Left kidney (tissue), 2 donors: ENCODE measurements around the gene PAX8. TPM values are rescaled to one million over a fixed set of nuclear protein-coding genes. Genes with fewer than 3 reads are reported as not detected.

ENCODE experiments used
- DNase-seq: peaks from one replicate; pipeline ENCODE4 v3.0.0-alpha.2; 2013
- polyA plus RNA-seq: library from polyadenylated mRNA; unstranded; fragments of 120-200 nt; gene quantifications from one replicate; pipeline ENCODE4 v1.2.1, GENCODE V29; 2013; ENCODE audit not compliant: insufficient read length

The PAX8 gene
- polyA plus RNA-seq, 1 donor, result 474 TPM

DNA sequence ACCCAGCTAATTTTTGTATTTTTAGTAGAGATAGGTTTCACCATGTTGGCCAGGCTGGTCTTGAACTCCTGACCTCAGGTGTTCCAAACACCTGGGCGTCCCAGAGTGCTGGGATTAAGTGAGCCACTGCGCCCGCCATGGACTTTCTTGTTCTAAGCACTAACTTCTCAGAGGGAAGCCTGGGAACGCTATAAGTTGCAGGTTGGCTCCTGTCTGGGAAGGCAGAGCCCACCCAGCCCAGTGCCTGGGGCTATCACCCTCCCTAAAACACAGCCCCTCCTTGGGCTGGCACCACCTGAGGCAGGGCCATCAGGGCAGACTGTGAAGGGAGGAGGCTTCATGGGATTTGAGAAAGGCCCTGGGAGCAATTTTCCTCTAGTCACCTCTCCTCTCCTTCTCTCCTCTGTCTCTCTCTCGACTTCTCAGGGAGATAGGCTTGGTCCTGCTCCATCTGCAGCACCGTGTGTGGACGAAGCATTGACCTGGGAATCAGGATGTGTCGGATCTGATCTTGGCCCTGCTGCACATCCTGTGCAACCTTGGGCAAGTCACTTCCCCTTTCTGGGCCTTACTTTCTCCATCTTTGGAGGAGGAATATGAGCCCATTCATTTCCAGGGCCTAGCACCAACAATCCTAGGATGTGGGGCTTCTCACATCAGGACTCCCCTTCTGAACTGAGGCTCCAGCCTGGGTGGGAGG, 94.0 kb downstream of the PAX8 start:
- DNase-seq, result no peak

DNA sequence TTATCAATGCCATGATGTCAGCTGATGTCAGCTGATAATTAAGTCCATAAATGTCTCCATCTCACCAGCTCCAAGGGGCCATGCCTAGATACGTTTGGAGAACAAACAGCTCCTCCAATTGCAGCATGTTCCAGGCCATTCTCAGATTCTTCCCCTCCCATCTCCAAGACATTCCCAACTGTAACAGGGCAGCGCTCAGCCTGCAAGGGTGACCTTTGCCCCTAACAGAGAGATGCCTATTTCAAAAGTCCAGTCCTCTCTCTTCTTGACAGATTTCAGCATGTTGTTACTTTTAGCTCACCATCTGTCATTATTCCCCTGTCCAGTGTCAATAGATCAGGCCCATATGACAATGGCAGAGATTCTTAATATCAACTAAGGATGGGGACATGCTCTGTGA, 95.0 kb downstream of the PAX8 start:
- no peak for DNase-seq

DNA sequence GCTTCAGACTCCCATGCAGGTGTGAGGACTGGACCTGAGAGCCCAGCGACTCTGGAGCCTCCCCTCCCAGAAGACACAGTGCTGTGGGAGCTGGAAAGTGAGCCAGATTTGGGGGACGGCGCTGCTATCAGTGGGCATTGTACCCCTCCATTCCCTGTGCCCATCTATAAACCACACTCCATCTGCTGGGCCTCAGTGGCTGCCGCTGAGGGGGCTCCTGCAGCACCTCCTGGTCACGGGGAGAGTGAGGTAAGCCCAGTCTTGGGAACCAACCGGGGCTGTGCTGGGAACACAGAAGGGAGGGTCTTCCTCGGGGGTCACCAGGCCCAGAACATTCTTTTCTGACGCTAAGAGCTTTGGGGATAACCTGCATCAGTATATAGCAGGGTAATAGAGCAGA, 95.5 kb downstream of the PAX8 start:
- no peak for DNase-seq

DNA sequence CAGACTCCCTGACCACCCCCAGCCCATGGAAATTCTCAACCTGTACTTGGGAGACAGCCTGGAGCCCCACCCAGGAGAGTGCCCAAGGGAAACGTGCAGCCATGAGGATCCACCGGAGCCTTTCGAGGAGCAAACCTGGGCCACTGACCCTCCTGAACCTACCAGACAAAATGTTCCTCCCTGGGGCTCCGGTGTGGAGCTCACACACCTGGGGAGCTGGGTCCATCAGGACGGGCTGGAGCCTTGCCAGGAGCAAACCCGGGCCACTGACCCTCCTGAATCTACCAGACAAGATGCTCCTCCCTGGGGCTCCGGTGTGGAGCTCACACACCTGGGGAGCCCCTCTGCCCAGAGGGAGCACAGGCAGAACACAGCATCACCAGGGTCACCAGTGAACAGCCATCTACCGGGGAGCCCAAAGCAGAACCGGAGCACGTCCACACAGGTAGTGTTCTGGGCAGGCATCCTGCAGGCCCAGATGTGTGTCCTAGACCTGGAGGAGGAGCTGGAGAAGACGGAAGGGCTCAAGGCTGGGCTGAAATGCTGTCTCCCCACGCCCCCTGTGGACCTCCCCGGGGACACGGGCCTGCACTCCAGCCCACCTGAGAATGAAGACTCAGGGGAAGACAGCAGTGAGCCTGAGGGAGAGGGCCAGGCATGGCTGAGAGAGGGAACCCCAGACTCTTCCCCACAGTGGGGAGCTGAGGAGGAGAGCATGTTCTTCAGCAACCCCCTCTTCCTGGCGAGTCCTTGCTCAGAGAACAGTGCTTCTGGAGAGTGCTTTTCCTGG, 96.1 kb downstream of the PAX8 start:
- DNase-seq, result no peak

DNA sequence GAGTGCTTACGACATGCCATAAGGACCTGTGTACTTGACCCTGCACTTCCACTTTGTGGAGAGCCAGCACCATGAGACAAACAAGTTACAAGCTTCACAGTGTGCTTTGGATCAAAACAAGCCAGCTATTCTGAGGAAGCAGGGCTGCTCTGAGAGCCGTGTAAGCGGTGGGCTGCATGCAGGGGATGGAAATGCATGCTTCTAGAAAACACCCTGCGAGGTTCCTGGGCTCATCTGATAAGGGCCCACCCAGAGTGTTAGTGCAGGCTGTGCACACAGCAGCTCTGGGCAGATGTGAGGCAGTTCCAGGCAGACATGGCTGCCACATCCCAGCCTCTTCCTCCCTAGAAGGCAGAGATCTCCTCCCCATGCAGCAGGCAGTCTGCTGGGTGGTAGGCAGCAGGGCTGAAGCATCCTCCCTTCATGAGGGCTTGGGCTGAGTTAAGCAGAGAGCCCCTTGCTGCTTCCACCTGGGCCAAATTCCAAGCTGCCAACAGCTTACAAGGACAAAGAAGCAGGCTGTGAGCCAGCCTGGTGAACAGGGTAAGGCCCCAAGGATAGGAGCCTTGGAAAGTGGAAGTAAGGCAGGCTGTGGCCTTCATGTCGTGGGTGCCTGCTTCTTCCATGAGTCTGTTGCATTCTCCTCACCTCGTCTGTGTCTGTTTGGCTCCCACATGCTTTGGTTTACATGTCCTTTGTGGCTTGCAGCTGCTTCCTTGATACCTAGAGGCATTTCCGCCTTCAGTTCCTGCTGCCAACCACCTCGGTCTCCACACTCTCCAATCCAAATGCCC, 97.3 kb downstream of the PAX8 start:
- DNase-seq, result no peak

DNA sequence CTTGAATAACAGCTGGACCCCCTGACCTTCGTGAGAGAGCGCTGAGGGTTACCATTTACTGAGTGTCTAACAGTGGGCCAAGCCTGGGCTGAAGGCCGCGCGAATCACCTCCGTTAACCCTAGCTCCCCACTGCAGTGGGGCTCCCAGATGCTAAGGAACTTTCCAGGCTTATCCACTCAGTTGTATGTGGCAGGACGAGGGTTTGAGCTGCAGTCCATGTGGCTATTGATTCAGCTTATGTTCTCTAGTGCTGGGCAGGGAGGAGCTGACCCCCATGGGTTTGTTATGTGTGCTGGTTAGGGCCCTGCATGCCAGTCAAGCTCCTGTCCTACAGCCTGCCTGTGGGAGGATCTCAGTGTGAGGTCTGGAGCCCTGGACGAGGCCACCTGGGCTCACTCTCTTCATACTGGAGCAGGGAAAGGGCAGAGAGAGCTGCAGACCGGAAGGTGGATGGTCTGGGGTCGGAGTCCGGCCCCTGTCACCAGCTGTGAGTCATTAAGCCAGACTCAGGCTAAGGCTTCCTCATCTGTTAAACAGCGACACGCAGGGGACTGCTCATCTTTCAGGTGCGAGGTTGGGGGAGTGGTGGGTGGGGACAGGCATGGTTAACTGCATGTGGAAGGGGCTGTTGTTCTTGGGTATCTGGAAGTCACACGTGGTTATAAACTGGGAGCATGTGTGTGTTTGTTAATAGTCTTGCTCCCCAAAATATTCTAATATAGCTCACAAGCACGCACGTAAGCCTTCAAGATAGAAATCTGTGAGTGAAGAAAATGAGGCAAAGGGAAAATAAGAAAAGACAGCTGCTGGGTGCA, 98.4 kb downstream of the PAX8 start:
- no peak for DNase-seq

DNA sequence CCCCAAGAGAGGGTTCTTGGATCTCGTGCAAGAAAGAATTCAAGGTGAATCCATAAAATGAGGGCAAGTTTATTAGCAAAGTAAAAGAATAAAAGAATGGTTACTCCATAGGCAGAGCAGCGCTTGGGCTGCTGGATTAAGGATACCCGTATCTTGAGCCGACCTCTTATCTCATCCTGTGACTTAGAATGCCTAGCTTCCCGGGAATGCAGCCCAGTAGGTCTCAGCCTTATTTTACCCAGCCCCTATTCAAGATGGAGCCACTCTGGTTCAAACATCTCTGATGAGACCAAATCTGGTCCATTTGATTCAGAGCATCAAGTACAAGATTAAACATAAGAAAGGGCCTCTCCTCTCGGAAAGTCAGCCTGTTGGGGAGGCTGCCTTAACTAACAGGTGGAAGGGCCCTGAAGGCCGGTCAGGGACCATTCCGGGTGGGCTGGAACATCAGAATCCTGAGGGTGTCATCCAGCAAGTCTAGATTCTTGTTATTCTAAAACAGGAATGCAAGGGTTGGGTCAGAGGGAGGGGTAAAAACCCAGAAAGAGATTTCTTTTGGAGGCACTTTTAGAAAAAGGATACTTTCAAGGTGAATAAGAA, 99.2 kb downstream of the PAX8 start:
- no peak for DNase-seq

DNA sequence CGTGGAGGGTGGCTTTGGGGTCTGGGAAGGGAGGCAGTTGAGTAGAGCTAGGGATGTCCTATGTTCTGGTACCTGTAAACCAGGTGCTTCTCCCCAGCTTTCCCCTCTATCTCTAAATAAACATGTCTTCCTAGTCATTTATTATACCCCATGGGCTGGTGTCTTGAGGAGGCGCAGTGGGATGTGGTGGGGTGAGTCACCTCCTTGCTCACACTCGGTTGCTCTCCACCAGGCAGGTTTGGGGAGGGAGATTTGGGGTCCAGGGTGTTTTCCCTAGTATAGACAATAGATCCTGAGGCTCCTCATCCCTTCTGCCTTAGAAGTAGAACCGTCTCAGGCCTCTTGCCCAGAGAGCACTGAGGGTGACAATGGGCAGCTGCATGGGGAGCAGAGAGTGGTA, 99.8 kb downstream of the PAX8 start:
- DNase-seq, result no peak

DNA sequence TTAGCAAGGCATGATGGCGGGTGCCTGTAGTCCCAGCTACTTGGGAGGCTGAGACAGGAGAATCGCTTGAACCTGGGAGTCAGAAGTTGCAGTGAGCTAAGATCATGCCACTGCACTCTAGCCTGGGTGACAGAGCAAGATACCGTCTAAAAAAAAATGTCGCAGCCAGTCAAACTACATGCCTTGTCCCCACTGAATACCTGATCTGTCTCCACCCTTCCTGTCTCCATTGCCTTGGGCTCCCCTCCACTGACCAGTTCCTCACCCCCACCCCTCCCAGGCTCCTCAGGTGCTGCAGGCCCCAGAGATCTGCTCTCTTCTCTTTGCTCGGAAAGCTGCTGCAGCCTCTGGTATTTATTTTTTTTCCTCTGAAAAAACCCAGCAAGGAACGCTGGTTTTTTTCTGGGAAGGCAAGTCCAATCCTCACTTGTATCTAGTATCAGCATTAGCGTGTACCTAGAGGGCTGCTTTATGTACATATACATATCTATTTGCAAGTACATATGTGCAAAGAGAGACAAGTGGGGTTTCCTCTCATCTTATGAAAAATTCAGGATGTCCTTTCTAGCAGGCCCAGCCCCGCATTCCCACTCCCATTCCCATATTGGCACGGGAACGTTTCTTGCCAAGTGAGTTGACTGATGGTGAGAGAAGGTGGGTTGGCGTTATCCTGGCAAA, 100.5 kb downstream of the PAX8 start:
- DNase-seq, result no peak

DNA sequence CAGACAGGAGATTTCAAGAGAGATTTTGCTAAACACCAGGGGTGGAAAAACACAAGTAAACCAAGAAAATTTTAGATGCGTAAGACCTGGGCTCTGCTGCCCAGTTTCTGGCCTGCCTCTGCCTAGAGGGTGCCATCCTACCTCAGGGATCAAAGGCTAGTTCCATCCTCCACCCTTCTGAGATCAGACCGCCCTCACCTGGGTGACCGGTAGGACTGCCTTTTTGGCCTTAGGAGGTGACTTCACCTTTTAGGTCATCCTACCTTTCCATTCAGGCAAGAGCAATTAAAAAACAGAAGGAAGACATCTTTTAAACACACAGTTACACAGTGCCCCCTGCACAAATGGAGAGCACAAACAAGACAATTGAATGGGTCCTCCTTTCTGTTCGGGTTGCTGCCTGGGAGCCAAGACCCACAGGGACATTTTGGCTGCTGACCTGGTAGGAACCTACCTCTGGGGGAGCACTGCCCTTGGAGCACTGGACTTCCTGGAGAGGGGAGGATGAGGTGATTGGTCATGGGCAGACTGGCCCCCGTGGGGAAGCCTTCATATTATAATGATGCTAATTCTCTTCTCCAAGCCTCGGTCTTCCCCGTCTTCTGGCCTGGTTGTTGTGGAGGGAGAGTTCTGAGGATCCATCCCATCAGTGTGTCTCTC, 101.9 kb downstream of the PAX8 start:
- no peak for DNase-seq

DNA sequence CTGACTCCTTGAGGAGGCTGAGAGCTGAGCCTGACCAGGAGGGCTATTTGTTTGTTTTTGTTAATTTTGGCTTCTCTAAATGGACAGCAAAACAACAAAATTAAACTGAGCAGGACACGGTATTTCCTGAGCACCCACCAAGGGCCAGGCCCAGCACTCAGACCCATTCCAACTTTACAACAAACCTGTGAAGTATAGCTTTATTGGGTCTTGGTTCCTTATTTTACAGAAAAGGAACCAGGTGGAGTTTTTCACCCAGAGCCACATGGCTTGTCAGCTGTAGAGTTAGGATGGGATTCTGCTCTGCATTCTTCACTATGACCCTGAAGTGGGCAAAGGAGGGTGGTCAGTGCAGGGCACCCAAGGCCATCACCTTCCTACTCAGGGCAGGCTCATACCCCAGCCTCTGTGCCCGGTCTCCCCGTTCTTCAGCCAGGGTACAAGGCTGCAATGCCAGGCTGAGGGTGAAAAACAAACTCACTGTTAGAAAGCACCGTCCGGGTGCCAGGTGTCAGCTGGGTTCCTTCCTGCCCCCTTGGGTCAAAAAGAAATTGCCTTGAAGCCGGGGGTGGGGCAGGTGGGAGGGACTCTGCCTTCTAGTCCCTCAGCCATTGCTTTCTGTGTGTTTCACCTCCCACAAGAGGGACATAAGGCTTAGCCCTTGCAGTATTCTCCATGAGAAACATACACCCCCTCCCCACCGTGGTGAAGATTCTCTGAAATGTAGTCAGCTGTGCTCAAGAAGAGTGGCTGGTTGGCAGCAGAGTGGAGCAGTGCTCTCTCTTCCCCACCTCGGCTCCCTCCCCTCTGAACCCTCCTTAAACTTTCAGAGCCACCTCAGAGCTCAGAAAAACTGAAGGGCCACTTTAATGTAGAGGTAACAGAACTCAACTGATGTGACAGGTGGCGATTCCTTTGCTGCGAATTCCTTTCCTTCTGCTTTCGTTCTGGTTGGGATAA, 102.7 kb downstream of the PAX8 start:
- no peak for DNase-seq

DNA sequence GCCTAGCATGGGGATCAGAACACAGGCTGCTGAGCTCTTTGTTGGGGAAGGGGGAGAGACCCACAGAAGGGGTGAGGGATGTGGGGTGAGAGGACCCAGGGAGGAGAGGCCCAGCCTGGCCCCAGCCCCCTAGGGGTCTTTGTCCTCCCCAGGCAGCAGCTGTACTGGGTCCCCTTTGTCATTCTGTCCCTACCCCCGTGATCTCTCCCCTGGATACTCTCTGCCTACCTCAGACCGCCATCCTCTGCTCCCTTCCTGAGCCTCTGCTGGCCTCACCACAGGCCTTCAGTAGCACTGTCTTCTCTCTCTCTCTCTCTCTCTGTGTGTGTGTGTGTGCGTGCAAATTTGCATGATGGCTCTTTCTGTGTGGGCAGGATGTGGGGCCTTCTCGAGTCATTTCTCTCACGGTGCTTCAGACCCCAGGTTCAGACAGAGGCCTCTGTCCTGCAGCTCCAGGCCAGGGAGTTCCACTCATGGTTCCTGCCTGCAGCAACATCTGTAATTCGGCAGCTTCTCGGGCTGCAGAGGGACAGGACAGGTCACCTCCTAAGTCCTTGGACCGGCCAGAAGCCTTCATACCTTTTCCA, 103.6 kb downstream of the PAX8 start:
- no peak for DNase-seq

DNA sequence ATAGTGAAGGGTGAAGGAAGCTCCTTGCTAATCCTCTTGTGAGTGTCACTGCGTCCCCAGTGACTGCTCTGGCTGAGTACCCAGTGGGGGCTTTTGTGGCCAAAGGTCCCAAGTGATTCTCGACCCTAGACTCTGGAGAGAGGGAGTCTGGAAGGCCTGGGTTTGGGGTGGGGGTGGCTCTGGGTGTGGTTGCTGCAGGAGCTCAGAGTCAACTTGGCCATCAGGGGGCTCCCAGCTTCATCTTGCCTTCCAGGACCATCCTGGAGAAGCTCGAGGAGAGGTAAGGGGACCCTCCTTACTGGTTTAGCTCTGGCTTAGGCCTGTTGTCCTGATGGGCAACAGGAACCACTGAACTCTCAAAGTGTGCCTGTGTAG, 104.4 kb downstream of the PAX8 start:
- no peak for DNase-seq

DNA sequence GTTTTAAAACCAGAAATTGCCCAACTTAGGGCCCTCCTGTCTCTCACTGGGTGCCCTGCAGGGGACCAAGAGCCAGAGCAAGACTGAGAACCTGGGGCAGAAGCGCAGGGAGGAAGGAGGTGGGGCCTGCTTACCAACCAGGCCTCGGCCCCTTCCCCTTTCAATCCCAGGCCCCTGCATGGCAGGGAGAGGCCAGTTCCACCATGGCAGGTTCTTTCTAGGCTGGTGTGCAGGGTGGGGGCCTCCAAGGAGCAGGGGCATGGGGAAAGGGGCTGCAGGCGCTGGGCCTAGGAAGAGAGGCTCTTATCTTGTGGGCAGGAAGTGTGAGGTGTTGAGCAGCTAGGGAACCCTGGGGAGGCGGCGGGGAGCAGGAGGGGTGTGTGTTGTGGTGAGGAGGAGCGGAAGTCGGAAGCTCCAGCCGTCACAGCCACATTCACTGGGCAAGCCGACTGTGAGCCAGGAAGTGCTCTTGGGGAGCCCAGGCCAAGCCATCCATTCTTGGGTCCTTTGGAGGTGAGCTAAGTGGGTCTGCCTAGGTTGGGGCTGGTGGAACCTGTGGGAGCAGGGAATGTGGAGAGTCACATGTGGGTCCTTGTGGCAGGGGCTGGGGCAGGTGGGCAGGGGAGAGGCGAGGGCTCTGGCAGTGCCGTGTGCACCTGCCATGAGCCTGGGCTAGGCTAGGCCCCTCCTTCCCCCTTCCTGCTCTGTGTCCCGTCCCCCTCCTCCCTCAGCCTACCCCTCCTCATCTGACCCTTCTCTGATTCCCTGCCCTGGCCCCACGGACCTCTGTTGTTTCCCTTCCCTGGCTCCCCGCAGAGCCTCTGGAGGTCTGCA, 105.0 kb downstream of the PAX8 start, which contains the start of gene PSD4:
Gene PSD4, plus strand, starts transcription at position 430 of the 834 bp plus-strand sequence. CDS start 8,486 bp downstream, outside the sequence.
- DNase-seq, result no peak

DNA sequence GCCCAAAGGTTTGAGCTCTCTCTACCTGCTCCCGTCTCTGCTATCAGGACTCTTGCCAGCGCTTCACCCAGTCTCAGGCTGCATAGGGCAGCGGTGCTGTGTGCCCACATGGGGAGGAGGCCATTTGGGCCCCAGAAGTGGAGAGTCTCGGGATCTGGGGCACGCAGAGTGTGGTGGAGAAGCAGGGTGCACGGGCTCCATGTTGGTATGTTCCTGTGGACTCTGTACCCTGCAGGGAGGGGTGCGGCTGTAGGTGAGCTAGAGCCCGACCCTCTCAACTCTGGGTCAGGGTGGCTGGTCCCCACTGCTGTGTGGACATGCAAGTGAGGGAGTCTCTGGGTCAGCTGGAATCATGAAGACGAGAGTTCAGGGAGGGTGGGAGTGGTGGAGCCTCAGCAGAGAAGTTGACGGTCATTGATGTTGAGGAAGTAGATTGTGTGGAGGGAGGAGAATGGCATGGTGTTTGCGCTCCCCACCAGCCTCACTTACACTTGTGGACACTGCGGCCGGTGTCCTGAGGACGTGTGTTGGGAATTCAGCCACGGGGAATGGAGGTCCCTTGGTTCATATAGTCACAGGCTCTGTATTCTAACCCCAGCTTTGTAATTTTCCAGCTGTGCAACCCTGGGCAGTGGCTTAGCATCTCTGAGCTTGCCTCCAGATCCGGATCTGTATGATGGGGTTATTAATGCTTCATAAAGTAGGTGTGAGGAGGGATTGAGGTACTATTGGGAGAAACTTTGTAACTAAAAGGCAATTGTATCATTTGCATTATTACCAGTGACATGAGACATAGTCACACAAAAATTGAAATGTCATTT, 105.8 kb downstream of the PAX8 start:
- no peak for DNase-seq

DNA sequence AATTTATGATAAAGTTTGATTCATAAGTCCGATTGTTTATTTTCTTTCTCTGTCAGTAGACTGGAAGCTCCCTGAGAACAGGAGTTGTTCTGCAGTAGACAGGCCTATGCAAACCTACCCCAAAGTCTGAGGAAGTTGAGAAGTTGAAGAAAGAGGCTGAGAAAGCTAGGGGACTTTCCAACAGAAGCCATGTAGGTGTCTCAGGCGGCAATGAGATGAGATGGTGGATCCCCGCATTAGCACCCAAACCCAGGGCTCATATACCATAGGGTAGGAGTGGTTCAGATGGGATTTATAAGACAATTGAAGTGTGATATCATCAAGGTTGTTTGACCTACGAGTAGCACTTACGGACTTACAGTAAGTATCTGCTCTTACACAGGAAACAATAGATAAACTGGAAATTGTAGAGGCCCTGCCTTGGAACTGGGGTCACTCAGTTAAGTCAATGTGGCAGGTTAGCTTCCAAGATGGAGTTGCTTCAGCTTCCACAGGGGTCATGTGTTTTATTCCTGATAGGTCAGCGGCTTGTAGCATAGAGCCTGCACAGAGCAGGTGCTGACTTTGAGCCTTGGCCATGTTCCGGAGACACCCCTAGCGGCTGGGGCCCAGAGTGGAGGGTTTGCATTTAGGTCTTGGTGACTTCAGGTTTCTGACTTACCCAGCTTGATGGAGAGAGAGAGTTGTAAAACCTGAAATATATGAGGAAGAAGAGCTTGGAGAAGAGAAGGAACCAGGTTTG, 107.2 kb downstream of the PAX8 start:
- DNase-seq, result no peak
